ENCODE results near the gene LY6G6F.
"Not testable (repeated sequence)": the region's sequence is repeated elsewhere in the genome, so short reads cannot be mapped to it uniquely, and the experiment has no call there.

The LY6G6F gene

DNA sequence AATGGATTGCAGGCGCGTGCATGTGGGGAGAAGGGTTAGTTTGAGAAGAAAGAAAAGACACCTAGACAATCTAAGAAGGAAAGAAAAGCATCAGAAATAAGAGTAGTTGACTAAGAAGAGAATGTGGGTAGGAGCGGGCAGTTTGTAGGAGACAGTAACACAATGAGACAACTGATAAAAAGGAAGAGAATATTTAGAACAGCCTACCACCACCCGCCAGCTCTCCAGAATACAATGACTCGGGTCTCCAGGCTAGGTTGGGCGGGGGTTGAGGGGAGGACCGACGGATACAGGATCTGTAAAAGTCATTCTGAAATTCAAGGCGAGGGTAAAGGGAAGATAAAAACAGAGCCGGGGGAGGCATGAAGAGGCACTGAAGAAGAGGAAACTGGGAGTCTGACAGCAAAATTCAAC, 4.3 kb upstream of the LY6G6F start:
- peak overlapping the region; percentile 93 for H3K4me3 ChIP-seq (ENCODE audit: low read length)
- no peaks in the 10 kb centered on the region for H3K27me3 ChIP-seq (ENCODE audit: insufficient read depth, low read length)
- peak overlapping the region; percentile 87 for H2AFZ ChIP-seq (ENCODE audit: low read depth, low read length)
- H3K9me3 ChIP-seq (ENCODE audit: low read length): no peaks in the 10 kb centered on the region
- peaks cover 22% of the 10 kb centered on the region for H3K36me3 ChIP-seq (ENCODE audit: insufficient read depth, low read length)
- peaks cover 9% of the 10 kb centered on the region for H3K4me1 ChIP-seq (ENCODE audit: insufficient read depth, low read length)

DNA sequence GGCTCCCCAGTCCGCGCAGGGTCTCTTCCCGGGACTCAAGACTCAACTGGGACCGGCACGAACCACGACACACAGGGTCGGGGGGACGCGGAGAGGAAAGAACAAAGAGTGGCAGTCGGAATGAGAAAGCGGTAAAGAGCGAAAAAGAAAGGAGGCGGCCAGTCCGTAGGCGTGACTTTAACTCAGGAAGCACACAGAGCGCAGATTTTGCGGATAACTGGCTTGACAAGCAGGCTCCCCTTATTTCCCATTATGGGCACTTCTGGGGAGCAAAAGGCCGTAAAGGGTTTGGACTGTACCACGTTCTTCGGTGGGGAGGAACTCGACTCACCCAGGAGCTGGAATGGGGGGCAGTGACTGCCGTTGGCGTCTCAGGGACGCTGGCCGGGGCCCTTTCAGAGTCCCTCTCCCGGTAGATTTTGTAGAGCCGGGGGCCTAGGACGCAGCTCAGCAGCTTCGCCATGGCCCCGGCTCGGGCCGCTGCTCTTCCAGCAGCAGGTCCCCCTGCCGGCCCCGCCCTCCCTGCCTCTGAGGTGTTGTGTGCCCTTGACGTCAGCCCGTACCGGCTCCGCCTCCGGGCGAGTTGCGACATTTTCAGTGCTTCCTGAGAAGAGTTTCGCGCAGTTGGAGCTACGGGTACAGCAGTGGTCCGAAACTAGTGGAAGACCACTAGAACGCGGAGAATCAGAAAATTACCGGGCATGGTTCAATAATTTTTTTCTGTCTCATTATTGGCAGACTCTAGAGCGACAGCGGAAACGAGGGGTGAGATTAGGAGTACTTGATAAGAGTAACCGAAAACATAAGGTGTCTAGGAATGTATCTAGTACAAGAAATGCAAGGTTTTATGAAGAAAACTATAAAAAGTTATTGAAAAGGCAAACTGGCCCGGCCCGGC, 3.6 kb upstream of the LY6G6F start, which contains the start of gene ABHD16A:
Gene ABHD16A (minus strand): TSS at position 506 of the 898 bp plus-strand sequence. CDS start 43 bp downstream, at position 463.
- Histone ChIP-seq H3K4me1 (ENCODE audit: insufficient read depth, low read length) (peaks cover 9% of the 10 kb centered on the region), H3K4me3 (ENCODE audit: low read length) (peak within 1 kb of the TSS; percentile 93), H3K9me3 (ENCODE audit: low read length) (no peaks in the 10 kb centered on the region), H3K27me3 (ENCODE audit: insufficient read depth, low read length) (no peaks in the 10 kb centered on the region), H3K36me3 (ENCODE audit: insufficient read depth, low read length) (peaks cover 15% of the 10 kb centered on the region), H2AFZ (ENCODE audit: low read depth, low read length) (peak within 1 kb of the TSS; percentile 87)

- H2AFZ ChIP-seq (ENCODE audit: low read depth, low read length): no peak overlapping the region
- H3K9me3 ChIP-seq (ENCODE audit: low read length): no peaks in the 10 kb centered on the region
- no peaks in the 10 kb centered on the region for H3K27me3 ChIP-seq (ENCODE audit: insufficient read depth, low read length)
- peaks cover 9% of the 10 kb centered on the region for H3K4me1 ChIP-seq (ENCODE audit: insufficient read depth, low read length)
- no peak overlapping the region for H3K4me3 ChIP-seq (ENCODE audit: low read length)
- H3K36me3 ChIP-seq (ENCODE audit: insufficient read depth, low read length): peaks cover 3% of the 10 kb centered on the region
Observed at GRCh38 chr6:31705931-31706330, 735 bp upstream of the LY6G6F start.

GRCh38 chr6:31707701-31708100, 1.0 kb downstream of the LY6G6F start:
- Histone ChIP-seq H3K4me1 (ENCODE audit: insufficient read depth, low read length) (no peaks in the 10 kb centered on the region), H3K9me3 (ENCODE audit: low read length) (no peaks in the 10 kb centered on the region), H3K4me3 (ENCODE audit: low read length) (no peak overlapping the region), H2AFZ (ENCODE audit: low read depth, low read length) (no peak overlapping the region), H3K27me3 (ENCODE audit: insufficient read depth, low read length) (no peaks in the 10 kb centered on the region), H3K36me3 (ENCODE audit: insufficient read depth, low read length) (no peaks in the 10 kb centered on the region)

GRCh38 chr6:31708224-31708623, 1.6 kb downstream of the LY6G6F start:
- H2AFZ ChIP-seq (ENCODE audit: low read depth, low read length): no peak overlapping the region
- H3K4me3 ChIP-seq (ENCODE audit: low read length): no peak overlapping the region
- no peaks in the 10 kb centered on the region for H3K9me3 ChIP-seq (ENCODE audit: low read length)
- H3K36me3 ChIP-seq (ENCODE audit: insufficient read depth, low read length): no peaks in the 10 kb centered on the region
- peaks cover 1% of the 10 kb centered on the region for H3K4me1 ChIP-seq (ENCODE audit: insufficient read depth, low read length)
- no peaks in the 10 kb centered on the region for H3K27me3 ChIP-seq (ENCODE audit: insufficient read depth, low read length)

- H3K27me3 ChIP-seq (ENCODE audit: insufficient read depth, low read length); H3K9me3 ChIP-seq (ENCODE audit: low read length); H2AFZ ChIP-seq (ENCODE audit: low read depth, low read length); H3K4me3 ChIP-seq (ENCODE audit: low read length); H3K36me3 ChIP-seq (ENCODE audit: insufficient read depth, low read length): not testable (repeated sequence)
- peaks cover 10% of the 10 kb centered on the region for H3K4me1 ChIP-seq (ENCODE audit: insufficient read depth, low read length)
Observed at GRCh38 chr6:31709157-31709556, 2.5 kb downstream of the LY6G6F start.

GRCh38 chr6:31710523-31711219, 4.0 kb downstream of the LY6G6F start:
- H3K4me1 ChIP-seq (ENCODE audit: insufficient read depth, low read length): peaks cover 14% of the 10 kb centered on the region
- no peaks in the 10 kb centered on the region for H3K9me3 ChIP-seq (ENCODE audit: low read length)
- no peak overlapping the region for H2AFZ ChIP-seq (ENCODE audit: low read depth, low read length)
- H3K36me3 ChIP-seq (ENCODE audit: insufficient read depth, low read length): no peaks in the 10 kb centered on the region
- no peak overlapping the region for H3K4me3 ChIP-seq (ENCODE audit: low read length)
- H3K27me3 ChIP-seq (ENCODE audit: insufficient read depth, low read length): no peaks in the 10 kb centered on the region

DNA sequence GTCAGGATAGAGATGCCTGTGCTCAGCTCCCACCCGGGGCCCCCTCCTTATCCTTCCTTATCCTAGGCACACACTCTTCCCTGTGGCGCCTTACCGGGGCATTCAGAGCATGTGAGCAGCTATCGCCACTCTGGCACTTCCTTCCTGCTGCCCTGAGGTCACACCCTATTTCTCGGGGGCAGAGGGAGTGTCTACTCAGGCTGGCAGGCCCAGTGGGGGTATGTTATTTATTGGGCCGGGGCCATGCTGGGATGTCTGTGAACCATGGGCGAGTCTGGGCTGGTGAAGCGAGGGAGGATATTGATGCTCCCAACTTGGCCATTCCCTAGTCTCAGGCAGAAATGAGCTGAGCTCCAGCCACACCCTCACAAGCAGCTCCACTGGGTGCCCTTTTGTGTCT, 4.6 kb downstream of the LY6G6F start:
- Histone ChIP-seq H3K4me1 (ENCODE audit: insufficient read depth, low read length) (peaks cover 14% of the 10 kb centered on the region), H3K9me3 (ENCODE audit: low read length) (no peaks in the 10 kb centered on the region), H3K36me3 (ENCODE audit: insufficient read depth, low read length) (no peaks in the 10 kb centered on the region), H2AFZ (ENCODE audit: low read depth, low read length) (no peak overlapping the region), H3K4me3 (ENCODE audit: low read length) (no peak overlapping the region), H3K27me3 (ENCODE audit: insufficient read depth, low read length) (no peaks in the 10 kb centered on the region)

DNA sequence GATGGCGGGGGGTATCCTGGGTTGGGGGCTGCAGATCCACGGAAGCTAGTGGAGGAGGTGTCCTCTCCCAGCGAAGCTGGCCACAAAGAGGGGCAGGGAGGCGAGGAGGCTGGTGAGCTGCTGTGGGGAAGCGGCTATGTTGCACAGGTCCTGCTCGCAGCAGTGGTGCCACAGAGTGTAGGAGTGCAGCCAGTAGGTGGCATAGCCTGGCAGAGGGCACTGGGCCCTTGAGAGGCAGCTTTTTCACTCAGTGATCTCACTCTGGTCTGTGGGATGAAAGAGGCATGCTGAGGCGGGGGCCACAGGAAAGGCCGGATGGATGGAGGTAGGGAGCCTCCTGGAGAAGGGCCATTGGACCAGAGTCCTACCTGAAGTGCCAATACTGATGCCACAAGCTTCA, 5.6 kb downstream of the LY6G6F start:
- Histone ChIP-seq H3K36me3 (ENCODE audit: insufficient read depth, low read length) (no peaks in the 10 kb centered on the region), H2AFZ (ENCODE audit: low read depth, low read length) (no peak overlapping the region), H3K4me3 (ENCODE audit: low read length) (no peak overlapping the region), H3K4me1 (ENCODE audit: insufficient read depth, low read length) (peaks cover 14% of the 10 kb centered on the region), H3K27me3 (ENCODE audit: insufficient read depth, low read length) (no peaks in the 10 kb centered on the region), H3K9me3 (ENCODE audit: low read length) (no peaks in the 10 kb centered on the region)

- Histone ChIP-seq H3K36me3 (ENCODE audit: insufficient read depth, low read length) (no peaks in the 10 kb centered on the region), H2AFZ (ENCODE audit: low read depth, low read length) (peak overlapping the region; percentile 98), H3K4me1 (ENCODE audit: insufficient read depth, low read length) (peaks cover 14% of the 10 kb centered on the region), H3K27me3 (ENCODE audit: insufficient read depth, low read length) (no peaks in the 10 kb centered on the region), H3K9me3 (ENCODE audit: low read length) (no peaks in the 10 kb centered on the region), H3K4me3 (ENCODE audit: low read length) (no peak overlapping the region)
Observed at GRCh38 chr6:31713465-31713864, 6.8 kb downstream of the LY6G6F start.

GRCh38 chr6:31713991-31714684, 7.5 kb downstream of the LY6G6F start:
- H3K9me3 ChIP-seq (ENCODE audit: low read length): no peaks in the 10 kb centered on the region
- H3K36me3 ChIP-seq (ENCODE audit: insufficient read depth, low read length): no peaks in the 10 kb centered on the region
- H2AFZ ChIP-seq (ENCODE audit: low read depth, low read length): peak overlapping the region; percentile 98
- H3K4me1 ChIP-seq (ENCODE audit: insufficient read depth, low read length): peaks cover 14% of the 10 kb centered on the region
- no peaks in the 10 kb centered on the region for H3K27me3 ChIP-seq (ENCODE audit: insufficient read depth, low read length)
- H3K4me3 ChIP-seq (ENCODE audit: low read length): no peak overlapping the region

- Histone ChIP-seq H3K27me3 (ENCODE audit: insufficient read depth, low read length) (no peaks in the 10 kb centered on the region), H3K36me3 (ENCODE audit: insufficient read depth, low read length) (no peaks in the 10 kb centered on the region), H3K4me1 (ENCODE audit: insufficient read depth, low read length) (peaks cover 14% of the 10 kb centered on the region), H3K9me3 (ENCODE audit: low read length) (no peaks in the 10 kb centered on the region), H2AFZ (ENCODE audit: low read depth, low read length) (peak within 1 kb of the TSS; percentile 98), H3K4me3 (ENCODE audit: low read length) (no peak within 1 kb of the TSS)
Observed at GRCh38 chr6:31715022-31715958, 8.6 kb downstream of the LY6G6F start, which contains the start of gene LY6G6D. LY6G6D (plus strand) TSS chr6:31715348; CDS start chr6:31715356, 8 bp downstream.
